Hepatic stellate cell (primary cell): Measurements from ENCODE around the gene MERTK.
"Not testable (repeated sequence)": the region's sequence is repeated elsewhere in the genome, so short reads cannot be mapped to it uniquely, and the experiment has no call there.

ENCODE experiments used
- DNase-seq: peaks from one replicate; pipeline ENCODE4 v3.0.0; 2011; ENCODE audit warnings: low spot score

The MERTK gene

GRCh38 chr2:111910609-111911277 lies 12.3 kb downstream of the MERTK start:
- DNase-seq: no peak

- DNase-seq: not testable (repeated sequence)
These were observed 13.0 kb downstream of the MERTK start for GRCh38 chr2:111911295-111911977.

GRCh38 chr2:111912547-111912946 lies 14.1 kb downstream of the MERTK start:
- no peak for DNase-seq

GRCh38 chr2:111917106-111917505 lies 18.7 kb downstream of the MERTK start:
- no peak for DNase-seq

GRCh38 chr2:111918383-111918806 lies 20.0 kb downstream of the MERTK start:
- no peak for DNase-seq

- DNase-seq: no peak
These were observed 21.0 kb downstream of the MERTK start for GRCh38 chr2:111919365-111919764.

- DNase-seq: no peak
These were observed 21.6 kb downstream of the MERTK start for GRCh38 chr2:111919794-111920608.

GRCh38 chr2:111923276-111923804 lies 24.9 kb downstream of the MERTK start:
- DNase-seq: no peak

- no peak for DNase-seq
These were observed 26.3 kb downstream of the MERTK start for GRCh38 chr2:111924617-111925107.

GRCh38 chr2:111927723-111928122 lies 29.3 kb downstream of the MERTK start:
- DNase-seq: no peak

GRCh38 chr2:111930409-111930808 lies 32.0 kb downstream of the MERTK start:
- DNase-seq: no peak

- DNase-seq: no peak
These were observed 32.5 kb downstream of the MERTK start for GRCh38 chr2:111930875-111931274.

GRCh38 chr2:111932841-111933291 lies 34.5 kb downstream of the MERTK start:
- no peak for DNase-seq

GRCh38 chr2:111933900-111934299 lies 35.5 kb downstream of the MERTK start:
- not testable (repeated sequence) for DNase-seq

- no peak for DNase-seq
These were observed 38.5 kb downstream of the MERTK start for GRCh38 chr2:111936881-111937280.

GRCh38 chr2:111938392-111938791 lies 40.0 kb downstream of the MERTK start:
- no peak for DNase-seq

GRCh38 chr2:111940333-111941196 lies 42.2 kb downstream of the MERTK start:
- DNase-seq: no peak

- no peak for DNase-seq
These were observed 43.1 kb downstream of the MERTK start for GRCh38 chr2:111941531-111941930.

- DNase-seq: no peak
These were observed 46.3 kb downstream of the MERTK start for GRCh38 chr2:111944531-111945210.

GRCh38 chr2:111945444-111946293 lies 47.3 kb downstream of the MERTK start:
- DNase-seq: no peak
